NCI-H1417 (cell line): Measurements from ENCODE around the gene GALNT2.

Source experiments
- DNase-seq, 3 experiments: peaks; one replicate each; lab custom pipeline; 2025; lab: John Stamatoyannopoulos, UW

GALNT2 gene

GRCh38 chr1:230233786-230234185, 166.7 kb downstream of the GALNT2 start:
- DNase-seq = no peak

DNA sequence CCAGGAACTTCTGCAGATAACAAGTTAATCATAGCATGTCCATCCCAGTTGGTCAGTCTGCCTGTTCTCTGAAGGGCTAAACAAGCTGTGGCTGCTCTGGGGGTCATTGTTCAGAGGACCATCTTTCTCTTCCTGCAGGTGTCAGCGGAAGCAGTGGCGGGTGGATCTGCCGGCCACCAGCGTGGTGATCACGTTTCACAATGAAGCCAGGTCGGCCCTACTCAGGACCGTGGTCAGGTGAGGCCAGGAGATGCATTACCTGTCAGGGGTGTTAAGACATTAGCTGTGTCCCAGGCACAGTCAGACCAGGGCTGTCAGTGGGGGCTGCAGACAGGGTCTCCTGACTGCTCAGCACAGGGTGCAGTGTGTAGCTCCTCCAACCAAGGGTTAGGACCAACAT, 168.8 kb downstream of the GALNT2 start:
- DNase-seq = no peak

GRCh38 chr1:230236301-230237008, 169.4 kb downstream of the GALNT2 start:
- peak in 1 of 3 experiments; percentile 59 for DNase-seq

DNA sequence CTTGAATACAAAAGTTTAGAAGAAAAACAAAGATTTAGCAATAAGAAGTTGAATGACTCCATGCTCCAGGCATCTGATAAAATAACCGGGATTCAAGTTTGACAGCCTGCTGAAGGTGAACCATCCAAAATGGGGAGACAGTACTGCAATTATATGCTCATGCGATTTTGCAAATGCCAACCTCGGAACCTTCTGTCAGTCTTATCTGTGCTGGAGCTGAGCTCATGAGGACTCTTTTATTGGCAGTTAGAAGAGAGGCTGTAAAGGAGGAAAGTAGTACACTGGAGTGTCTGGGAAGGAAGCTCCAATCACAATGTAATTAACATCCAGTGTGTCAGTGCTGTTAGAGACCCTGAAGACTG, 170.0 kb downstream of the GALNT2 start:
- peak in 2 of 3 experiments; percentile 6 to 14 for DNase-seq

DNA sequence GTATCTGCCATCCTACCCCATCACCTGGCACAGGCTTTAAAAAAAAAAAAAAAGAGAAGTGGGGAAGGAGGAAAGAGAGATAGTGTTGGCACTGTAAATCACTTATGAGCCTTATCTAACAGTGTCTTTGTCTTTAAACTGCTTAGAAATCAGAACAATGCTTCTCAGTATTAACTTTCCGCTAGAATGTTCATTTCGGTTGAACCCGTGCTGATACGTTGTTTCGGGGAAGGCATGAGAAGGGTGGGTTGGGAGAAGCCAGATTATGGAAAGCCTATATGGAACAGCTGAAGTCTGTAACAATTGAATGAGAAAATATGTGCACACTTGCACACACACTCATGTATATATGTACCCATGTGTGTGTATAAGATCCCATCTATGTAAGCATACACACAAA, 170.8 kb downstream of the GALNT2 start:
- no peak for DNase-seq

DNA sequence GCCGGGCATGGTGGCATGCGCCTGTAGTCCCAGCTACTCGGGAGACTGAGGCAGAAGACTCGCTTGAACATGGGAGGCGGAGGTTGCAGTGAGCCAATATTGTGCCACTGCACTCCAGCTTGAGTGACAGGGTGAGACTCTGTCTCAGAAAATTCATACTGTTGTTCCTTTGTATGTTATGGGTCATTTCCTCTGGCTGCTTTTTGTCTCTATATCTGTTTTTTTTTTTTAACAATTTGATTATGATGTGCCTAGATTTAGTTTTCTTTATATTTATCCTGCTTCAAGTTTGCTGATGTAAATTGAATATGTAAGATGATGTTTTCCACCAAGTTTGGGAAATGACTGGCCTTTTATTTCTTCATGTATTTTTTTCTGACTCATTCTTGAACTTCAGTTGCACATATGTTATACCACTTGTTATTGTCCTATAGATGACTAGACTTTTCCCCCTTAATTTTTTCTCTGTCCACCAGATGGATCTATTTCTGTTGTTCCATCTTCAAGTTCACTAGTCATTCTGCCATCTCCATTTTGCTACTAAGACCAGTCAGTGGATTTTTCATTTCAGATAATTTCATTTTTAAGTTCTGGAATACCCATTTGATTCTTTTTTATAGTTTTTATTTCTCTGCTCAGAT, 173.5 kb downstream of the GALNT2 start:
- no peak for DNase-seq

- no peak for DNase-seq
Measured at GRCh38 chr1:230242326-230242725, 175.3 kb downstream of the GALNT2 start.

- no peak for DNase-seq
Measured at GRCh38 chr1:230243146-230243545, 176.1 kb downstream of the GALNT2 start.

DNA sequence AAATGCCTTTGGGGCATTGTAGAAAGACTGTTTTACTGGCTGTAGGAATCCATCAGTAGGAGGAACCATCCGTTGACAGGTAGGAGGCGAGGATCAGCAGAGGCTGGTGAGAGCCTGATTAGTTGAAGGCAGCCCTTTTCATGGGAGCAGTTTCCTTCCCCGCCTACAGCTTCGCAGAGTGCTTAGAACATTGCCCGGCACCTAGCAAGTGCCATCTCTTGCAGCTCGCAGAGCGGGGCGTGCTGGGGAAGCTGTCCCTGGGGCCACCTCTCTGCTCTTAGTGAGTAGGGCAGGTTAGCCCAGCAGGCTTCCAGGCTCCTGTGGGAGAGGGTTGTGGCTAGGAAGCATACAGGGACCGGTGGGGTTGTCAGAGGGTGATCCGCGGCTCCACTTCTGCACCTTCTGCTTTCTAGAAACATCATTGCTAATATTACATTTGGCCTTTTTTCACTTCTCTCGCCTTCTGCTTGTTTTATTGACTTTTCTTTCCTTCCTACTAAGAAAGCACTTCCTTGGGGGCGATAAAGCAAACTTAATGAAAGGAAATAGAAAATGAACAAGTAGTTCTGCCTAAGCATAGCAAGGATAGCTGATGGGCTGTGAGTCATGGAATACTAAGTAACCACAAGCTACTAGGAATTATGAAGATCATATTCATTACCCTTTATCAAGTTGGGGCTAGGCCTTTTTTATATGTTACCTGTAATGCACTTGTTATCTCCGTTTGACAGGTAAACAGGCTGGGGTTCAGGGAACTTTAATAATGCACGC, 176.7 kb downstream of the GALNT2 start:
- no peak for DNase-seq

GRCh38 chr1:230246551-230246950, 179.5 kb downstream of the GALNT2 start:
- DNase-seq = no peak

- no peak for DNase-seq
Measured at GRCh38 chr1:230248016-230248888, 181.2 kb downstream of the GALNT2 start.

DNA sequence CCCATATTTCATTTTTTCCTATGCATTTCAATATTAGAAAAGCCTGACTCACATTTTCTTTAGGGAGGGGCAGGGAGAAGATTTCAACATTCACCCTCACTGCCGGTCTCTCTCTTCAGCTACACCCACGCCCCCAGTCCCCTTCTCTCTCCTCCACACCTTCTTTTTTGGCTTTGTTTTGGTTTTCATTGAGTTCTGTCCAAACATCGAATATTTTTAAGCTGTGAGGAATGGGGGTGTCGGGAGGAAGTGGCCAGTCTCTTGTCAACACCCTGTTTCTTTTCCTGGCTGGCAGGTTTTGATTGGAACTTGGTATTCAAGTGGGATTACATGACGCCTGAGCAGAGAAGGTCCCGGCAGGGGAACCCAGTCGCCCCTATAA, 181.8 kb downstream of the GALNT2 start:
- no peak for DNase-seq

GRCh38 chr1:230249695-230250480, 182.8 kb downstream of the GALNT2 start:
- DNase-seq = no peak

DNA sequence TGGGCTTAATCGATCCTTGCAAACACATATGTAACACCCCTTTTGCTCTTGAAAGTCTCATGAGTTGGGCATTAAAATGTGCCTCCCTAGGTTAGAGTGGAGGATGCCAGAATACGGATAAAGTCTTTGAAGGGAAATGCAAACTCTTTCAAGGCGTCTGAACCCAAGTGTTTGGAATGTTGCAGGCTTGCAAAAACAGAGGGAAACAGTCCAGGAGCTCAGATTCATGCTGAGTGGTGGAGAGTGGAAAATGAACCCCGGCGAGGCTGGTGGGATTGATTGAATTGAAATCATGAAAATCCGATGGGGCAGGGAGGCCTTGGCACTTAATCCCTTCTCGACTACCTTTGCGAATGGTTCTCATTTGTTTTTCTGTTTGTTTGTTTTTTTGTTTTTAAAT, 183.6 kb downstream of the GALNT2 start:
- DNase-seq = no peak

- DNase-seq = no peak
Measured at GRCh38 chr1:230251644-230252191, 184.7 kb downstream of the GALNT2 start.

GRCh38 chr1:230253150-230253549, 186.1 kb downstream of the GALNT2 start:
- no peak for DNase-seq

- DNase-seq = no peak
Measured at GRCh38 chr1:230254265-230254664, 187.2 kb downstream of the GALNT2 start.

DNA sequence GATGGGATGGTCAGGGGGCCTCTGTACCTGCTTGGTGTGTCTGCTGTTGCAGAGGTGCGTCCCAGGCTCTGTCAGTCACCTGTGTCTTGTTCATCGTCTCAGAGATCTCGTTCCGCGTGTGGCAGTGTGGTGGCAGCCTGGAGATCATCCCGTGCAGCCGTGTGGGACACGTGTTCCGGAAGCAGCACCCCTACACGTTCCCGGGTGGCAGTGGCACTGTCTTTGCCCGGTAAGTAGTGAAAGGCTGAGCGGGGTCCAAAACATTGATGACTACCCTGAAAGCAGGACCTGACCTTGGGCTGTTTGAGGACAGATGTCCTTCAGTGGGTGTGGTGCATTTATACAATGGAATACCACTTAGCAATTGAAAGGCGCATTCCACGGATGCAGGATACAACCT, 188.1 kb downstream of the GALNT2 start:
- DNase-seq = no peak

DNA sequence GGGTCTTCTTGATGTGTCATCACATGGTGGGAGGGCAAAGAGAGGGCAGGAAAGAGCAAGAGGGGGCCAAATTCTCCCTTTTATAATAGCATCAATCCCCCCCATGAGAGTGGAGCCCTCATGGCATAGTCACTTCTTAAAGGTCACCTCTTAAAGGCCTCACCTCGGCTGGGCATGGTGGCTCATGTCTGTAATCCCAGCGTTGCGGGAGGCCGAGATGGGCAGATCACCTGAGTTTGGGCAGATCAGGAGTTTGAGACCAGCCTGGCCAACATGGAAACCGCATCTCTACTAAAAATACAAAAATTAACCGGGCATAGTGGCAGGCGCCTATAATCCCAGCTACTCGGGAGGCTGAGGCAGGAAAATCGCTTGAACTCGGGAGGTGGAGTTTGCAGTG, 189.0 kb downstream of the GALNT2 start:
- DNase-seq = no peak

DNA sequence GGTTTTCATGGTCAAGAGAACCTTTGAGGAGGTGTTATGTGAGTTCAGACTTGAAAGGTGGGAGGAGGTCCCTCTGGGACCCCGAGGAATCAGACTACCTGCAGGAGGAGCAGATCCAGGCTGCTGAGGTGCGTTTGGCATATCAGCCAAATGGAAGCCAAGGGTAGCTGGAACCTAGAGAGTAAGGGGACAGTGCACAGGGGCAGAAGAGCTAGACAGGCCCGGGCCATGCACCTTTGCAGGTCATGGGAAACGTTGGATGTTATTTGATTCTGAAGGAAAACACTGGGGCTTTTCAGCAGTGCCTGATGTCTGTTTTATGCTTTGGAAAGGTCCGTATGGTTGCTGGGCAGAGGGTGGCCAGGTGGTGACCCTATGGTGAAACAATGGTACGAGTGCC, 189.9 kb downstream of the GALNT2 start:
- DNase-seq = no peak

DNA sequence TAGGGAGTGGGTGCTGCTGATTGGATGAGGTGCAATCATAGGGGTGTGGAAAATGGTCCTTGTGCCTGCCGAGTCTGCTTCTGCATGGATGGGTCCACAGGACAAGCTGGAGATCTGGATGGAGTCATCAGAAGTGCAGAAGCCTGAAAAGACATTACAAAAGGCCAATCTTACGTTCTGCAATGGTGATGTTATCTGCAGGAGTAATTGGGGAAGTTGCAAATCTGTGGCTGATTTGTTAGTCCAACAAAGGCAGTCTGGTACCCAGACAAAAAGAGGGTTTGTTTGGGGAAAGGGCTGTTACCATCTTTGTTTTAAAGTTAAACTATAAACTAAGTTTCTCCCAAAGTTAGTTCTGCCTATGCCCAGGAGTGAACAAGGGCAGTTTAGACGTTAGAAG, 192.6 kb downstream of the GALNT2 start:
- no peak for DNase-seq
